Right ventricle myocardium superior (tissue), 1 donor: ENCODE results near the gene KLHL20. TPM values are rescaled to one million over a fixed set of nuclear protein-coding genes. Genes with fewer than 3 reads are reported as not detected.
"Not testable (repeated sequence)": the region's sequence is repeated elsewhere in the genome, so short reads cannot be mapped to it uniquely, and the experiment has no call there.

Experiments used
- ATAC-seq: fragments of 200-7000 bp; cut with Tn5 transposase; one replicate; pipeline ENCODE4 v1.9.1; 2020; ENCODE audit warnings: mild to moderate bottlenecking; ENCODE audit not compliant: poor library complexity
- DNase-seq: peaks from one replicate; pipeline ENCODE4 v3.0.0-alpha.2; 2020
- intact Hi-C: fragments of 100-400 bp; cut with DNase I; formaldehyde crosslinking; loops from one replicate; pipeline ENCODE4 v1.11.2; 2022
- total RNA-seq: library from RNA; stranded (reverse); fragmentation: NEBNext Ultra II Directional; extraction: Animal tissue kit (Norgen Biotek cat#: 25700); gene quantifications from one replicate; pipeline ENCODE4 v1.2.1, GENCODE V29; 2021
- donor health status: DM: no; HTN: yes; CAD: no; lungs with severe emphysema.

KLHL20 gene
- total RNA-seq, 1 donor from 2014 or later = 15.2 TPM

DNA sequence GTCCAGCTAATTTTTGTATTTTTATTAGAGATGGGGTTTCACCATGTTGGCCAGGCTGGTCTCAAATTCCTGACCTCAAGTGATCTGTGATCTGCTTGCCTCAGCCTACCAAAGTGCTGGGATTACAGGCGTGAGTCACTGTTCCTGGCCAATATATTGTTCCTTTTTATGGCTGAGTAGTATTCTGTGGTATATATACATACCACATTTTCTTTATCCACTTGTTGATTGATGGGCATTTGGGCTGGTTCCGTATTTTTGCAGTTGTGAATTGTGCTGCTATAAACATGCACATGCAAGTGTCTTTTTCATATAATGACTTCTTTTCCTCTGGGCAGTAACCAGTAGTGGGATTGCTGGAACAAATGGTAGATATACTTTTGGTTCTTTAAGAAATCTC, 21.3 kb downstream of the KLHL20 start:
- intact Hi-C loops, ATAC-seq, DNase-seq: not testable (repeated sequence)

DNA sequence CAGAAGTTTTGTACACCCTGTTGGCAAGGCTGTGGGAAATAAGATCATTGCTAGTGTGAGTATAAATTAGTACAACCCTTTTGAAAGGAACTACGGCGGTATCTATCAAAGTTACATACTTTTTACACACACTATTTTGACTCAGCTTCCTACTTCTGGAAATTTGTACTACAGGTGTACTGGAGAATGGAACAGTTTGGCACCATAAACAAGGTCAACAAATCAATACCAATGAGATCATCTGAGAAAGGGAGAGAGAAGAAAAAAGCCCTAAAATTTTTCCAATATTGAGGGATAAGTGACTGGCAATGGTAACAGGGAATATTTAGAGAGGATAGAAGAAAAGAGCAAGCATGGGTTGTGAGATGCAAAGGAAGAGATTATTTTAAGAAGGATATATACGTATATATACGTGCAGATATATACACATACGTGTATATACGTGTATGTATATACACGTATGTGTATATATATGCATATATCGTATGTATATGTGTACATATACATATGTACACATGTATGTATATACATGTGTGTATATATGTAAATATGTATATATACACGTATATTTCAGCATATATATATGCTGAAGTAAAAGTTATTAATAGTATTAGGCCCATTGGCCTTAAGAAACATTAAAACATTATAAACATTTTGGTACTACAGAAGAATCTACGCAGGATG, 27.6 kb downstream of the KLHL20 start:
- DNase-seq = no peak
- ATAC-seq = no peak
- intact Hi-C loops = no loop called here

DNA sequence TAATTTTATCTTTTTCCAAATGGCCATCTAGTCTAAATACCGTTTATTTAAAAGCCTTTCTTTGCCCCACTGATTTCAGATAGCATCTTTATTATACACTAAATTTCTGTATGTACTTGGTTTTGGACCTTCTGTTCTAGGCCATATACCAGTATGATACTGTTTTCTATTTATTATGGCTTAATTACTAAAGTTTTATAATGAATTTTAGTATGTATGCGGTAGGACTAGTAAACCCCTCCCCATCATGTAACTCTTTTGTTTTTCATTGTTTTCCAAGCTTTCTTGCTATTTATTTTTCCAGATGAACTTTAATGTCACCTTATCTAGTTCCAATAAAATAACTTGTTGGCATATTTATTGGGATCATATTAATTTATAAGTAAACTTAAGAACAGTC, 29.9 kb downstream of the KLHL20 start:
- intact Hi-C loops = no loop called here
- no peak for ATAC-seq

DNA sequence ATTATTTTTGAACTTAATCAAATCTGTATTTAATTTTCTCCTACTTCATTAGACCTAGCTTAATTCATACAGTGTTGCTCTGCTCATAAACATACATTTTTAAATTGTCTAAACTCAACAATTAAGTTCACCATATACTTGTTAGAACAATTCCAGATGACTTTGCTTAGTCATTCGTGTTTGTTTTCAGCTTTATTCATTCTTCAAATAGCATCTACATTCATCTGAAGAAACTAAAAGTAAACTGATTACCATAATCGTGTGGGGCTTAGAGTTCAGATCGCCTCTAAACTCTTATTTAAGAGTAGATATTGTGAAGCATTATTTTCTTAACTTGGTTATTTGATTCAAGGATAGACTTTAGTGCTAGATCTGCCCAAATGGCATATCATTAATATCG, 34.4 kb downstream of the KLHL20 start:
- ATAC-seq = no peak
- no peak for DNase-seq
- intact Hi-C loops = no loop called here

More for the DNA sequence above, 29.9 kb downstream of the KLHL20 start:
- no peak for DNase-seq

DNA sequence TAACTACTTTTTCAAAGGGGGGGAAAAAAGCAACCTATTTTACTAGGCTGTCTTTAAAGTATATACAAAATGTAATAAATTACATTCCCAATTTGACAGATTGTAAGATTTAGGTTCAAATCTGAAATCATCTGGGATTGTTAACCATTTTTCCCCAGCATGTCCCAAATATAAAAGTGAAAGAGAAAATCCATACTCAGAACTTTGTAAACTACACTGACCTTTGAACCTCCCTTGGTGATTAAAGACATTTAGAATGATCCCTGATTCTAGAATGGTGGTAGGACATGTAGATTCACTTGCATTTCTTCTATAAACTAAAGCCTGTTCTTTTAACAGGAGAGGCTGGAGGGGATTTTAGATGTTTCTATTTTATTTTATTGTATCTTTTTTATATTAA, 39.0 kb downstream of the KLHL20 start:
- intact Hi-C loops = no loop called here
- no peak for ATAC-seq
- no peak for DNase-seq

DNA sequence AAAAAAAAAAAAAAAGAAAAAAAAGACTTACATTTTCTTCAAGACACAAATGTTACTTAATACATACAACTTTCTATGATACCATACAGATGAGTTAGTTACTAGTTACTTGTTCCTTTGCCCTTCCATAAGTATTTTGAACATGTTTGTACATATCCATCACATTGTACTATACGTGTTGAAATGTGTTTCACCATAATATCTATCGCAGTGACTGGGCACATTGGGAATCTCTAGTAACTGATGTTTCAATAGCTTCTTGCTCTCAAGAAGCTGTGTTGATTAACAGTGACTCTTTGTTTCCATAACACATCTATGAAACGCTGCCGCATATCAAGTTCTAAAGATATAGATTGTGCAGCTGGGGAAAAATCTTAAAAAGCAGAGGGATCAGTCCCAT, 42.9 kb downstream of the KLHL20 start:
- ATAC-seq (no peak), DNase-seq (no peak)
- intact Hi-C loops = no loop called here

DNA sequence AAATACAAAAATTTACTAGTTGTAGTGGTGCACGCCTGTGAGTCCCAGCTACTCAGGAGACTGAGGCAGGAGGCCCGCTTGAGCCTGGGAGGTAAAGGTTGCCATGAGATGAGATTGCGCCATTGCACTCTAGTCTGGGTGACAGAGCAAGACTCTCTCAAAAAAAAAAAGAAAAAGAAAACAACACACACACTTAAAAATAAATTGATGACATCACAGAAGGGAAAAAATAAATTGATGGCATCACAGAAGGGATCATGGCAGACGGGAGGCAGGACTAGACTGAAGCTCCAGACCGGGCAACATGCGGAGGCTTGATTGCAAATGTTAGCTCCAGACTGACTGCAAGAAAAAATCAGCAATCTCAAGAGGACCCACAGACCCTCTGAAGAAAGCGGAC, 43.3 kb downstream of the KLHL20 start:
- ATAC-seq (no peak), DNase-seq (no peak)
- intact Hi-C loops = no loop called here

DNA sequence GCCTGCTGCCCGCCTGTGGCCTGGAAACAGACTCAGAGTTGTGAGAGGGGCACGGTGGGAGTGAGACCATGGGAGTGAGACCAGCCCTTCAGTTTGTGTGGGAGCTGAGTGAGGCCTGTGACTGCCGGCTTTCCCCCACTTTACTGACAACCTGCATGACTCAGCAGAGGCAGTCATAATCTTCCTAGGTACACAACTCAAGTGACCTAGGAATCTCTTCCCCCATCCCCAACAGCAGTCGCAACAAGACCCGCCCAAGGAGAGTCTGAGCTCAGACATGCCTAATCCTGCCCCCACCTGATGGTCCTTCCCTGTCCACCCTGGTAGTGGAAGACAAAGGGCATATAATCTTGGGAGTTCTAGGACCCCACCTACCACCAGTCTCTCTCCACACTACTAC, 44.2 kb downstream of the KLHL20 start:
- no peak for DNase-seq
- ATAC-seq = no peak
- intact Hi-C loops = no loop called here

DNA sequence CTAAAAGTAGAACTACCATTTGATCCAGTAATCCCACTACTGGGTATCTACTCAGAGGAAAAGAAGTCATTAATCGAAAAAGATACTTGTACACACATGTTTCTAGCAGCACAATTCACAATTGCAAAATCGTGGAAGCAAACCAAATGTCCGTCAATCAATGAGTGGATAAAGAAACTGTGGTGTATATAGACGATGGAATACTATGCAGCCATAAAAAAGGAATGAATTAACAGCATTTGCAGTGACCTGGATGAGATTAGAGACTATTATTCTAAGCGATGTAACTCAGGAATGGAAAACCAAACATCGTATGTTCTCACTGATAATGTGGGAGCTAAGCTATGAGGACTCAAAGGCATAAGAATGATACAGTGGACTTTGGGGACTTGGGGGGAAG, 49.5 kb downstream of the KLHL20 start:
- ATAC-seq, DNase-seq, intact Hi-C loops: not testable (repeated sequence)

DNA sequence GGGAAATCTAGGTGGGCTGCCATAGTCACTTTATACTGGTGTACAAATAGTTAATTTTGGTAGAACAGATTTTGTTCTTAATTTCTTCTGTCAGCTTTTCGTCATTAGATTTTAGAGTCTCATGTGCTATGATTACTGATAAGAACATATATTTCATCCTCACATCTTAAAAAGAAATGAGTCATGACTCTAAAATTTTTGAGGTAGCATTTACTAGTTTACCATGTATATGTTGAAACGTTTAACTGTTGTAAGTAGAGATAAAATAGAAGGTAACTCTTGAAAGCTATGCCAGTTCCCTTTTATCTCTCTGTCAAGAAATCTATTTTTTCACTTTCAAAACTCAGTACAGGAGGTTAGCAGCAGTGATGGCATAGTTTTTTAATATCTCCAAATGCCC, 53.4 kb downstream of the KLHL20 start:
- no peak for ATAC-seq
- intact Hi-C loops = no loop called here

DNA sequence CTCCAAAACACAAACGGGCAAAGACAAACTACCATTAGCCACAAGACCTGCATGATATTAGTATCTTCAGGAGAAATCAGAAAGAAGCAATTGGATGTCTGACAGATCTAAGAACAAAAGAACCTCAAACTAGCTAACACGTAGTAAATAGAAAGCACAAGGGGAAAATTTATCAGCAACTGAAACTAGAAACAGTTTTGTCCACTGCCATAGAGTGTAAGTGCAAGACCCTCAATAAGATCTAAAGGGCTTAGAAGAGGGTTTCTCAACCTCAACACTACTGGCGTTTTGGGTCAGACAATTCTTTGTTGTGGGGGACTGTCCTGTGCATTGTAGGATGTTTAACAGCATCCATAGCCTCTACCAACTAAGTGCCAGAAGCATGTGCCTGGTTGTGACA, 54.0 kb downstream of the KLHL20 start:
- intact Hi-C loops = no loop called here
- ATAC-seq = no peak
- DNase-seq = no peak

More for the DNA sequence above, 53.4 kb downstream of the KLHL20 start:
- DNase-seq = no peak

DNA sequence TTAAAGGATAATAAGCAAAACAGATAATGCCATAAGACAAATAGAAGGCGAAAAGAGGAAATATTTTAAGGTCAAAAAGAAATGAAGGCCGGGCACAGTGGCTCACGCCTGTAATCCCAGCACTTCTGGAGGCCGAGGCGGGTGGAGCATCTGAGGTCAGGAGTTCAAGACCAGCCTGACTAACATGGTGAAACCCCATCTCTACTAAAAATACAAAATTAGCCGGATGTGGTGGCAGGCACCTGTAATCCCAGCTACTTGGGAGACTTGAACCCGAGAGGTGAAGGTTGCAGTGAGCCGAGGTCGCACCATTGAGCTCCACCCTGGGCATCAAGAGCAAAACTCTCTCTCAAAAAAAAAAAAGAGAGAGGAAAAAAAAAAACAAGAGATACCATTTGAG, 55.5 kb downstream of the KLHL20 start:
- ATAC-seq, intact Hi-C loops, DNase-seq: not testable (repeated sequence)

DNA sequence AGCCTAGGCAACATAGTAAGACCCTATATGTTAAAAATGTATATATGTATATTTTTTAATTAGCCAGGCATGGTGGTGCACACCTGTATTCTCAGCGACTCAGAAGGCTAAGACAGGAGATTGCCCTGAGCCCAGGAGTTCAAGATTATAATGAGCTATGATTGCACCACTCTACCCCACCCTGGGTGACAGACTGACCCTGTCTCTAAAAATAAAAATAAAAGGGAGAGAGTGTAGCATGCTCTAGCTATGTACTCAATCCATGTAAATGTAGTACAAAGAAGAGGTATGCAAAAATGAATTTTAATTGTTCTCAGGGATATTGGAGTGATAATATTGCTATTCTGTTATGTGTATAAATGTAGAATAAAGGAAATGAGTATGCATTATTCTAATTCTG, 56.8 kb downstream of the KLHL20 start:
- no peak for ATAC-seq
- intact Hi-C loops = no loop called here

DNA sequence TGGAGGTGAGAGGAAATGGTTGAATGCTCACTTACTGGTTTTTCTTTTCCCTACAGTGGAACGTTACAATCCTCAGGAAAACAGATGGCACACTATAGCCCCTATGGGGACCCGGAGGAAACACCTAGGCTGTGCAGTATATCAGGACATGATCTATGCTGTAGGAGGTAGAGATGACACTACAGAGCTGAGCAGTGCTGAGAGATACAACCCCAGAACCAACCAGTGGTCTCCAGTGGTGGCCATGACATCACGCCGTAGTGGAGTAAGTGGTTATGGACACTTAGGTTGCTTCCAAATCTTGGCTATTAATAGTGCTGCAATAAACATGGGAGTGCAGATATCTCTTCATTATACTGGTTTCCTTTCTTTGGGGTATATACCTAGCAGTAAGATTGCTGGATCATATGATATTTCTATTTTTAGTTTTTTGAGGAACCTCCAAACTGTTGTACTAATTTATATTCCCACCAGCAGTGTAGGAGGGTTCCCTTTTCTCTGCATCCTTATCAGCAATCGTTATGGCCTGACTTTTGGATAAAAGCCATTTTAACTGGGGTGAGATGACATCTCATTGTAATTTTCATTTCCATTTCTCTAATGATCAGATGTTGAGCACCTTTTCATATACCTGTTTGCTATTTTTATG, 60.9 kb downstream of the KLHL20 start:
- ATAC-seq (no peak), DNase-seq (no peak)
- intact Hi-C loops = no loop called here

More for the DNA sequence above, 56.8 kb downstream of the KLHL20 start:
- DNase-seq = no peak

DNA sequence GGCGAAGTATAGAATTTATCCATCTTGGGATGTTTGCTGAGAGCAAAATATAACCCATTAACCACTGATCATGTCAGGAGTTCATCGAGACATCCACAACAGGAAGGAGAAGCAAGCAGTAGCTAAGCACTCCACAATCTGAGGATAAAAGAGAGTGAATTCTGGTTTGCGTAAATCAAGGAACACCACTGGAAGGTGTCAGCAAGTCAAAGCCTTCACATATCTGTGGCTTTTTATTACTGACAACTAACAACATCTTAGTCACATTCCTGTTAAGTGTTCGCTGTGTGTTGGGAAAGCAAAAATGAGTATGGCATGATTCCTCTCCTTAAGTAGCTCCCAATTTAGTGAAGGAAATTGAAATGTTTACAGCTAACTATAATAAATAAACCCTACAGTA, 65.2 kb downstream of the KLHL20 start:
- no peak for DNase-seq
- intact Hi-C loops = no loop called here
- ATAC-seq = no peak

DNA sequence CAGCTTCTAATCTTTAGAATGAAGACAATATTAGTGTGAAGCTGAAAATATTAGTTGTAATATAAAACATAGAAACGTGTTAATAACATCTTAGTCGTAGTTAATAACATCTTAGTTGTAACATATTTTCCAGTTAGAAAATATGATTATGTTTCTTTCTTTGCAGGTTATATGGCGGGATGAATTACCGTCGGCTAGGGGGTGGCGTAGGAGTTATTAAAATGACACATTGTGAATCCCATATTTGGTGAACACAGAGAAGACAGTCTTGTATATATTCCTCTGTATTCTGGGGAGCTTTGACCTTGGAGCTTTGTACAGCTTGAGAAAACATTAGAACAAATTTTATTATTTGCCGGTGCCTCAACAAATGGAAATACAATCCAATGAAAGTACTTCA, 70.2 kb downstream of the KLHL20 start:
- ATAC-seq (no peak), DNase-seq (no peak)
- intact Hi-C loops = no loop called here

DNA sequence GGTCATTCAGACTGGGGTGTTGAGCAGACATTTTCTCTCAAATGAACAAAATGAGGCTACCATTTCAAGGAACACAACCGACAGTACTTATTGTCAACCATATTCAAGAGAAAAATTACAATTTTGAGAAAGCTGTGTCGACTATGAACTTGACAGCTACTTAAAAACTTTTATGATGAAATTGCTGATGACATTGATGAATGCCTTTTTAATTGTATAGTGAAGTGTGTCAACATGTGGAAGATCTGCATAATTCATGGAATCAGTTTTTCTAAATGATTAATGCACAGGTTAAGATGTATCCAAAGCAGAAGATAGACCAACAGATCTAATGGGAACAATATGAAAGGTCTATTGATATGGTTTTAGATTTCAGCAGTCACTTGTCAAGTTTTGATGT, 75.1 kb downstream of the KLHL20 start:
- intact Hi-C loops = no loop called here
- no peak for ATAC-seq
- no peak for DNase-seq

DNA sequence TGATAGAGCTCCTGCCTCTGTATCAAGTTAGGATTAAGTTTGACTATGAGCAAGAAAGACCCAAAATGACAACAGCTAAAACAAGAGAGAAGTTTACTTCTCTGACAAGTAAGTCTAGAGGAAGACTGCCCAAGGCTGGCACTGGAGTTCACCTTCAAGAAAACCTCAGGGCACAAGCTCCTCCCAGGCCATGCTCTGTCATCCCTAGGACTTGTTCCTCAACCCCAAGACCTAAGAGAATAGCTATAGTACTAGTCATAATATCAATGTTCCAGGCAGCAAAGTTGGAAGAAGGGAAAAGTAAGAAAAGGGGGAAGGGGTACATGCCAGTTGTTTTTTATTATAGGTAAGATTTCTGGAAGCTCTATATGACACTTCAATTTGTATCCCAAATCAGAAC, 83.3 kb downstream of the KLHL20 start:
- no peak for ATAC-seq
- intact Hi-C loops = no loop called here
- DNase-seq = no peak

DNA sequence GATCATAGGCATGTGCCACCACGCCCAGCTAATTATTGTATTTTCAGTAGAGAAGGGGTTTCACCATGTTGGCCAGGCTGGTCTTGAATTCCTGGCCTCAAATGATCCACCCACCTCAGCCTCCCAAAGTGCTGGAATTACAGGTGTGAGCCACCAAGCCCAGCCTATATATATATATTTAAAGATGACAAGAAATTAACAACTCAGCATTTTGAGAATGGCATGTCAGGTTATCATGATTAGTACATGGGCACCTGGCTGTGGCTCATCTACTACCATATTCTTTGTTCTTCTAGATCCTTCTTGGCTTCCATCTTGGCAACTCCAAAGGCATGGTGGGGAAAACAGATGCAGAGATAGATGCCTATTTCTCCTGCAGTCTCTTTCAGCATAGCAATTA, 85.2 kb downstream of the KLHL20 start:
- DNase-seq, intact Hi-C loops, ATAC-seq: not testable (repeated sequence)

DNA sequence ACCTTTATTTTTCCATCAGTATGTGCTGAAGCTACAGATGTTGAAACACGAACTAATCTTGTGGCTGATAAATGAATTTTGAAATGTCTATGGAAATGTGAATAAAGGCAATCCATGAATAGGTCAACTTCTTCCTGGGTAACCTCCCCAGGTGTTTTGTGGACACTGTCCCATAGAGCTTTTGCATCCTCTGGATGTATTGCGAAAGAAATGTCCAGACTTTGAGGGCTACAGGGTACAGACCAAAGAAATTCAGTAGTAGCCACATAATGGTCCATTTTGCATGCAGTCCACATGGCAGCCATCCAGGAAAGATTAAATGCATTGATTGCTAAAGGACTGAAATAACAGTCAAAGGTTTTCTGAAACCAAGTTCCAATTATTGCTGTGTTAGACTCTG, 88.2 kb downstream of the KLHL20 start:
- DNase-seq (no peak), ATAC-seq (no peak)
- intact Hi-C loops = no loop called here

DNA sequence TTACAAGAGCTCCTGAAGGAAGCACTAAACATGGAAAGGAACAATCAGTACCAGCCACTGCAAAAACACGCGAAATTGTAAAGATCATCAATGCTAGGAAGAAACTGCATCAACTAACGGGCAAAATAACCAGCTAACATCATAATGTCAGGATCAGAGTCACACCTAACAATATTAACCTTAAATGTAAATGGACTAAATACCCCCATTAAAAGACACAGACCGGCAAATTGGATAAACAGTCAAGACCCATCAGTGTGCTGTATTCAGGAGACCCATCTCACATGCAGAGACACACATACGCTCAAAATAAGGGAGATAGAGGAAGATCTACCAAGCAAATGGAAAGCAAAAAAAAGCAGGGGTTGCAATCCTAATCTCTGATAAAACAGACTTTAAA, 98.9 kb downstream of the KLHL20 start:
- DNase-seq, ATAC-seq, intact Hi-C loops: not testable (repeated sequence)
